Spinal cord (tissue), 10 donors: Measurements from ENCODE around the gene GADL1. TPM values are rescaled to one million over a fixed set of nuclear protein-coding genes. Genes with fewer than 3 reads are reported as not detected.
A peak's percentile ranks its signal among the peaks of the same experiment; 100 is the strongest.

Source experiments
- DNase-seq, 6 donors: peaks; one replicate each; pipeline versions ENCODE4 v3.0.0 to v3.0.0-alpha.2; 2013 to 2015; ENCODE audit warnings: low spot score in 6 of 6, low read depth in 4 of 6
- H3K27ac ChIP-seq: one replicate; pipeline ENCODE4 v1.5.1; 2013; ENCODE audit warnings: low read depth, low read length, control low read depth
- H3K27me3 ChIP-seq: one replicate; pipeline ENCODE4 v1.6.1; 2013; ENCODE audit warnings: low read length; ENCODE audit not compliant: control insufficient read depth, insufficient read depth
- H3K36me3 ChIP-seq: one replicate; pipeline ENCODE4 v1.6.1; 2013; ENCODE audit warnings: low read length; ENCODE audit not compliant: control insufficient read depth, insufficient read depth
- H3K4me1 ChIP-seq: one replicate; pipeline ENCODE4 v1.6.1; 2013; ENCODE audit warnings: low read length; ENCODE audit not compliant: control insufficient read depth, insufficient read depth
- H3K4me3 ChIP-seq: one replicate; pipeline ENCODE4 v1.5.1; 2013; ENCODE audit warnings: low read depth, low read length, control low read depth
- H3K9me3 ChIP-seq: one replicate; pipeline ENCODE4 v1.6.1; 2013; ENCODE audit warnings: low read length; ENCODE audit not compliant: control insufficient read depth, insufficient read depth
- WGBS: methylation state at CpG from one replicate; pipeline ENCODE4 v1.1.5; 2013; ENCODE audit warnings: missing lambda C conversion rate; ENCODE audit not compliant: insufficient coverage; 5-methylcytosine and 5-hydroxymethylcytosine counted together
- polyA plus RNA-seq, 2 donors: library from polyadenylated mRNA; unstranded; fragments of 120-200 nt; gene quantifications; one replicate each; pipeline ENCODE4 v1.2.1, GENCODE V29; 2013; ENCODE audit not compliant: insufficient read length in 2 of 2
- total RNA-seq, 2 donors: library from RNA; depleted of rRNA in 1 of 2; stranded (reverse); fragments of 120-200 nt in 1 of 2; fragments of >200 nt in 1 of 2; gene quantifications; one replicate each; pipeline versions ENCODE4 v1.2.3 to v1.2.4, GENCODE V29; 2013 to 2014
- donor health status: healthy.

Gene GADL1
- total and polyA plus RNA-seq, 4 donors, result 0.21 to 0.79 (median 0.48) TPM

GRCh38 chr3:30832961-30833575, 61.4 kb downstream of the GADL1 start:
- H3K27ac ChIP-seq, result no peak overlapping the region
- WGBS, result no CpG with 5 or more reads among the region's 4 CpGs
- no peak overlapping the region for H3K4me3 ChIP-seq
- no peaks in the 10 kb centered on the region for H3K9me3 ChIP-seq
- H3K36me3 ChIP-seq, result no peaks in the 10 kb centered on the region
- no peaks in the 10 kb centered on the region for H3K27me3 ChIP-seq
- DNase-seq, result peak in 2 of 6 donors; percentile 53 to 72
- no peaks in the 10 kb centered on the region for H3K4me1 ChIP-seq

GRCh38 chr3:30827080-30827479, 67.4 kb downstream of the GADL1 start:
- no CpG with 5 or more reads among the region's 1 CpG for WGBS
- Histone ChIP-seq H3K4me1 (no peaks in the 10 kb centered on the region), H3K36me3 (no peaks in the 10 kb centered on the region), H3K4me3 (no peak overlapping the region), H3K9me3 (no peaks in the 10 kb centered on the region), H3K27ac (no peak overlapping the region), H3K27me3 (no peaks in the 10 kb centered on the region)
- DNase-seq, result no peak

GRCh38 chr3:30826531-30826942, 67.9 kb downstream of the GADL1 start:
- no peak overlapping the region for H3K27ac ChIP-seq
- no peaks in the 10 kb centered on the region for H3K27me3 ChIP-seq
- DNase-seq, result peak in 3 of 6 donors; percentile 1 to 69 (median 17)
- H3K4me3 ChIP-seq, result no peak overlapping the region
- H3K4me1 ChIP-seq, result no peaks in the 10 kb centered on the region
- no peaks in the 10 kb centered on the region for H3K9me3 ChIP-seq
- no peaks in the 10 kb centered on the region for H3K36me3 ChIP-seq
- no CpG with 5 or more reads among the region's 2 CpGs for WGBS

GRCh38 chr3:30819067-30819798, 75.2 kb downstream of the GADL1 start:
- H3K4me1 ChIP-seq, result no peaks in the 10 kb centered on the region
- no peaks in the 10 kb centered on the region for H3K36me3 ChIP-seq
- H3K27ac ChIP-seq, result no peak overlapping the region
- no peak for DNase-seq
- no peaks in the 10 kb centered on the region for H3K27me3 ChIP-seq
- H3K4me3 ChIP-seq, result no peak overlapping the region
- WGBS, result no CpG with 5 or more reads among the region's 3 CpGs
- no peaks in the 10 kb centered on the region for H3K9me3 ChIP-seq

GRCh38 chr3:30813734-30814133, 80.7 kb downstream of the GADL1 start:
- WGBS, result no CpG with 5 or more reads among the region's 4 CpGs
- DNase-seq, result no peak
- Histone ChIP-seq H3K36me3 (no peaks in the 10 kb centered on the region), H3K27me3 (no peaks in the 10 kb centered on the region), H3K4me3 (no peak overlapping the region), H3K27ac (no peak overlapping the region), H3K4me1 (no peaks in the 10 kb centered on the region), H3K9me3 (no peaks in the 10 kb centered on the region)

GRCh38 chr3:30811151-30811795, 83.2 kb downstream of the GADL1 start:
- Histone ChIP-seq H3K4me1 (no peaks in the 10 kb centered on the region), H3K9me3 (no peaks in the 10 kb centered on the region), H3K27ac (no peak overlapping the region), H3K27me3 (no peaks in the 10 kb centered on the region), H3K4me3 (no peak overlapping the region), H3K36me3 (no peaks in the 10 kb centered on the region)
- no CpG with 5 or more reads among the region's 4 CpGs for WGBS
- DNase-seq, result peak in 1 of 6 donors; percentile 18

- Histone ChIP-seq H3K36me3 (no peaks in the 10 kb centered on the region), H3K27me3 (no peaks in the 10 kb centered on the region), H3K4me3 (no peak overlapping the region), H3K27ac (no peak overlapping the region), H3K9me3 (no peaks in the 10 kb centered on the region), H3K4me1 (no peaks in the 10 kb centered on the region)
- whole genome bisulfite sequencing, result 100% methylated on average over 1 of the region's 6 CpGs
- DNase-seq, result peak in 1 of 6 donors; percentile 9
Observed at GRCh38 chr3:30810625-30811024, 83.8 kb downstream of the GADL1 start.

GRCh38 chr3:30805695-30806094, 88.8 kb downstream of the GADL1 start:
- Histone ChIP-seq H3K27ac (no peak overlapping the region), H3K4me1 (no peaks in the 10 kb centered on the region), H3K9me3 (no peaks in the 10 kb centered on the region), H3K36me3 (no peaks in the 10 kb centered on the region), H3K4me3 (no peak overlapping the region), H3K27me3 (no peaks in the 10 kb centered on the region)
- WGBS, result 100% methylated on average over 4 of the region's 6 CpGs
- DNase-seq, result no peak

- Histone ChIP-seq H3K4me1 (no peaks in the 10 kb centered on the region), H3K27me3 (no peaks in the 10 kb centered on the region), H3K9me3 (no peaks in the 10 kb centered on the region), H3K4me3 (no peak overlapping the region), H3K27ac (no peak overlapping the region), H3K36me3 (no peaks in the 10 kb centered on the region)
- no CpG with 5 or more reads among the region's 3 CpGs for WGBS
- no peak for DNase-seq
Observed at GRCh38 chr3:30804984-30805383, 89.5 kb downstream of the GADL1 start.
